PFSK-1 (cell line): Measurements from ENCODE around the gene DPCD.

Source experiments
- FOXP2 ChIP-seq: optimal IDR thresholded peaks from 2 replicates; pipeline ENCODE3; 2011; ENCODE audit warnings: borderline replicate concordance, control low read depth, inconsistent platforms; ENCODE audit not compliant: insufficient read depth; ENCODE audit errors: extremely low read length, extremely low read depth
- POLR2AphosphoS5 ChIP-seq: IDR thresholded peaks from 2 replicates; pipeline ENCODE4 v1.6.1; 2012; ENCODE audit warnings: low read depth, mild to moderate bottlenecking, control low read depth, low read length, moderate library complexity
- SIN3A ChIP-seq: IDR thresholded peaks from 2 replicates; pipeline ENCODE4 v1.6.1; 2012; ENCODE audit warnings: mild to moderate bottlenecking, low read length, moderate library complexity, borderline replicate concordance; ENCODE audit not compliant: insufficient read depth
- TAF1 ChIP-seq: IDR thresholded peaks from 2 replicates; pipeline ENCODE4 v1.6.1; 2012; ENCODE audit warnings: low read length, control low read depth, borderline replicate concordance; ENCODE audit not compliant: insufficient read depth
- TF ChIP-seq, protein P1 (sequence below), 2 experiments: IDR thresholded peaks; 2 replicates each; pipeline versions ENCODE4 v1.6.1 to v1.8.0; 2011 to 2012; ENCODE audit warnings: low read depth in 2 of 2, low read length in 2 of 2, control low read depth in 1 of 2, inconsistent platforms in 1 of 2, mild to moderate bottlenecking in 1 of 2, moderate library complexity in 1 of 2; ENCODE audit not compliant: insufficient read depth in 1 of 2

DNA sequence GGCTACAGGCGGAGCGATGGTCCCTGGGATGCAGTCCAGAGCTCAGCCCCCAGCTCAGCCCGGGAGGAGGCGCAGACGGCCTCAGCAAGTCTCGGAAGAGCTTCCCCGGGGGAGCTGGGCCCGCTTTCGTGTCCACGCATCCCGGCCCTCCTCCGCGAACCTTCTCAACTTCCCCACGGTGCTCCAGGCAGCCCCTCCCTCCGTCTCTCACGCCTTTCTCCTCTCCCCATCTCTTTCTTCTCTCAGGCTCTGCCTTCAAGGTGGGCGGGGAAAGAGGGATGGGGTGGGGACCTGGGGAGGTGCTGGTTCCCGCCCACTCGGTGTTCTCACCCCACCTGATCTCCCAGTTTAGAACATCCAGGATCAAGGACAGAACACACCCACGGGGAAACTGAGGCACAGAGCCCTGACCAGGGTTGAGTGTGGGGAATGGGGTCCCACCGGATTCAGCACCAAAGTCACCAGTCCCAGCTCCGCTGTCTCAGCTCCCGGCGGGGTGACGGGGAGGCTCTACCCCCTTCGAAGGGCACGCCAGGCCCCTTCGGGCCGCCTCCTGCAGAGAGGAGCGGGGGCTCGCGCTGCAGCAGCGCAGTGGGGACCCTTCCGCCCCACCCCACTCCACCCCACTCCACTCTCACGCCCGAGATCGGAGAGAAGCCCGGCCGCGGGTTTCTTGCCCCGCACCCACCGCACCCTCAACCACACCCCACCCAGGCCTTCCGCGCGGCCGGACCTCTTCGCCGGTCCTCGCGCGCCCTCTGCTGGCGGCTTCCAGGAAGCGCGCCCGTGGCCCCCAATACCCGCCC lies 18.3 kb upstream of the DPCD start:
- no peak for TF ChIP-seq POLR2AphosphoS5
- TF ChIP-seq SIN3A, result no peak
- TF ChIP-seq, protein P1, sequence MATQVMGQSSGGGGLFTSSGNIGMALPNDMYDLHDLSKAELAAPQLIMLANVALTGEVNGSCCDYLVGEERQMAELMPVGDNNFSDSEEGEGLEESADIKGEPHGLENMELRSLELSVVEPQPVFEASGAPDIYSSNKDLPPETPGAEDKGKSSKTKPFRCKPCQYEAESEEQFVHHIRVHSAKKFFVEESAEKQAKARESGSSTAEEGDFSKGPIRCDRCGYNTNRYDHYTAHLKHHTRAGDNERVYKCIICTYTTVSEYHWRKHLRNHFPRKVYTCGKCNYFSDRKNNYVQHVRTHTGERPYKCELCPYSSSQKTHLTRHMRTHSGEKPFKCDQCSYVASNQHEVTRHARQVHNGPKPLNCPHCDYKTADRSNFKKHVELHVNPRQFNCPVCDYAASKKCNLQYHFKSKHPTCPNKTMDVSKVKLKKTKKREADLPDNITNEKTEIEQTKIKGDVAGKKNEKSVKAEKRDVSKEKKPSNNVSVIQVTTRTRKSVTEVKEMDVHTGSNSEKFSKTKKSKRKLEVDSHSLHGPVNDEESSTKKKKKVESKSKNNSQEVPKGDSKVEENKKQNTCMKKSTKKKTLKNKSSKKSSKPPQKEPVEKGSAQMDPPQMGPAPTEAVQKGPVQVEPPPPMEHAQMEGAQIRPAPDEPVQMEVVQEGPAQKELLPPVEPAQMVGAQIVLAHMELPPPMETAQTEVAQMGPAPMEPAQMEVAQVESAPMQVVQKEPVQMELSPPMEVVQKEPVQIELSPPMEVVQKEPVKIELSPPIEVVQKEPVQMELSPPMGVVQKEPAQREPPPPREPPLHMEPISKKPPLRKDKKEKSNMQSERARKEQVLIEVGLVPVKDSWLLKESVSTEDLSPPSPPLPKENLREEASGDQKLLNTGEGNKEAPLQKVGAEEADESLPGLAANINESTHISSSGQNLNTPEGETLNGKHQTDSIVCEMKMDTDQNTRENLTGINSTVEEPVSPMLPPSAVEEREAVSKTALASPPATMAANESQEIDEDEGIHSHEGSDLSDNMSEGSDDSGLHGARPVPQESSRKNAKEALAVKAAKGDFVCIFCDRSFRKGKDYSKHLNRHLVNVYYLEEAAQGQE (IDR thresholded peaks at IDR 0.05; ENCODE audit: insufficient read depth in 1 of 2, low read depth in 2 of 2, low read length in 2 of 2), result no peak
- TF ChIP-seq TAF1, result no peak
- TF ChIP-seq FOXP2, result no peak
